ENCODE measurements around the gene PITPNM3.

DNA sequence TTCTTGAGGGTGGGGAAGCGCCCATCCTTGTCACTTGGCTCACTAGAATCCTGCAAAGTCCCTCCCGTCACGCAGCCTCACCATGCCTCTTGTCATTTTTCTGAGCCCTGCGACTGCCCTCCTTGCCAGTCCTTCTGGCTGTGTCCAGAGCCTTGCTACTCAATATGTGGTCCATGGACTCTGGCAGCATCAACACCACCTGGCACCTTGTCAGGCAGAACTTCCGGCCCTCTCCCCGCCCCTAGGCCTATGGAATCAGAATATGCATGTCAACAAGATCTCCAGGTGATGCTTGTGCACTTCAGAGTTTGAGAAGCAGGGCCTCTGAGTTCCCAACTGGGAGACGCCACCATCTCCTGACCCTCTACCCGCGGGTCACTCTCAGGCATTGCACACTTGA, 100.0 kb downstream of the PITPNM3 start:
- TF ChIP-seq POLR2A (IDR thresholded peaks at IDR 0.05): no peak
- TF ChIP-seq, protein P1, sequence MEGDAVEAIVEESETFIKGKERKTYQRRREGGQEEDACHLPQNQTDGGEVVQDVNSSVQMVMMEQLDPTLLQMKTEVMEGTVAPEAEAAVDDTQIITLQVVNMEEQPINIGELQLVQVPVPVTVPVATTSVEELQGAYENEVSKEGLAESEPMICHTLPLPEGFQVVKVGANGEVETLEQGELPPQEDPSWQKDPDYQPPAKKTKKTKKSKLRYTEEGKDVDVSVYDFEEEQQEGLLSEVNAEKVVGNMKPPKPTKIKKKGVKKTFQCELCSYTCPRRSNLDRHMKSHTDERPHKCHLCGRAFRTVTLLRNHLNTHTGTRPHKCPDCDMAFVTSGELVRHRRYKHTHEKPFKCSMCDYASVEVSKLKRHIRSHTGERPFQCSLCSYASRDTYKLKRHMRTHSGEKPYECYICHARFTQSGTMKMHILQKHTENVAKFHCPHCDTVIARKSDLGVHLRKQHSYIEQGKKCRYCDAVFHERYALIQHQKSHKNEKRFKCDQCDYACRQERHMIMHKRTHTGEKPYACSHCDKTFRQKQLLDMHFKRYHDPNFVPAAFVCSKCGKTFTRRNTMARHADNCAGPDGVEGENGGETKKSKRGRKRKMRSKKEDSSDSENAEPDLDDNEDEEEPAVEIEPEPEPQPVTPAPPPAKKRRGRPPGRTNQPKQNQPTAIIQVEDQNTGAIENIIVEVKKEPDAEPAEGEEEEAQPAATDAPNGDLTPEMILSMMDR (IDR thresholded peaks at IDR 0.05): no peak

All from adrenal gland (tissue), 5 donors.